A549 (cell line): ENCODE data around the gene SLC7A8. TPM values are rescaled to one million over a fixed set of nuclear protein-coding genes. Genes with fewer than 3 reads are reported as not detected.

Experiments used
- ATAC-seq, 2 experiments: fragments of 200-7000 bp in 1 of 2; fragments of >200 bp in 1 of 2; cut with Nextera tagmentation in 1 of 2; cut with Tn5 transposase in 1 of 2; 3 replicates each; pipeline versions ENCODE4 v1.8.0 to v1.9.1; 2018 to 2020; ENCODE audit warnings: mild to moderate bottlenecking in 1 of 2, moderate library complexity in 1 of 2
- CTCF ChIA-PET: fragments of 300-600 bp; sonication (Branson Sonifier 250); formaldehyde crosslinking; extraction: SDS; loops from one replicate; lab custom pipeline; 2021; ENCODE audit warnings: antibody characterized with exemption, inconsistent platforms; lab: Yijun Ruan, JAX
- POLR2A ChIA-PET: fragments of 350-600 bp; formaldehyde crosslinking; extraction: SDS; loops from one replicate; lab custom pipeline; 2021; ENCODE audit warnings: antibody characterized with exemption, inconsistent platforms; lab: Yijun Ruan, JAX
- DNase-seq, 2 experiments: peaks; one replicate each; pipeline versions ENCODE4 v3.0.0 to v3.0.0-alpha.2; 2011 to 2016; ENCODE audit warnings: low read depth in 1 of 2, low spot score in 1 of 2
- FAIRE-seq: peaks from 2 replicates; lab custom pipeline; 2011; peaks lifted over from hg19 to GRCh38; lab: Jason Lieb, UNC
- H3K27ac ChIP-seq, 2 experiments: fragments of >200 bp; sonication (Bioruptor Twin); formaldehyde crosslinking; 3 replicates each; pipeline ENCODE4 v1.5.1; 2016 to 2017
- H3K4me1 ChIP-seq: fragments of >200 bp; sonication (Bioruptor Twin); formaldehyde crosslinking; 3 replicates; pipeline ENCODE4 v1.6.1; 2016
- H3K4me2 ChIP-seq: fragments of >200 bp; sonication (Bioruptor Twin); formaldehyde crosslinking; 3 replicates; pipeline ENCODE4 v1.6.1; 2016
- H3K4me3 ChIP-seq: fragments of >200 bp; sonication (Bioruptor Twin); formaldehyde crosslinking; 3 replicates; pipeline ENCODE4 v1.5.1; 2016
- H3K9me3 ChIP-seq: fragments of >200 bp; sonication (Bioruptor Twin); formaldehyde crosslinking; 3 replicates; pipeline ENCODE4 v1.6.1; 2016
- EHMT2 ChIP-seq: fragments of 200-600 bp; sonication (generic); IDR thresholded peaks from 2 replicates; pipeline ENCODE4 v1.6.1; 2016; ENCODE audit warnings: antibody characterized with exemption, low read depth, mild to moderate bottlenecking, moderate library complexity
- ELK1 ChIP-seq: fragments of 150-350 bp; IDR thresholded peaks from 2 replicates; pipeline ENCODE4 v1.6.1; 2014; ENCODE audit warnings: low read depth, mild to moderate bottlenecking, low read length
- FOSL2 ChIP-seq, 2 experiments: fragments of 450-650 bp in 1 of 2; fragments of >200 bp in 1 of 2; sonication (Bioruptor Twin) in 1 of 2; formaldehyde crosslinking; IDR thresholded peaks; 2 replicates each; pipeline versions ENCODE4 v1.5.0 to v1.6.1; 2016 to 2020; ENCODE audit warnings: mild to moderate bottlenecking in 1 of 2, moderate library complexity in 1 of 2
- FOXS1 ChIP-seq: fragments of 250-450 bp; sonication (Bioruptor Pico); IDR thresholded peaks from 2 replicates; pipeline ENCODE4 v1.5.0; 2020; ENCODE audit warnings: mild to moderate bottlenecking, moderate library complexity
- GATA3 ChIP-seq: IDR thresholded peaks from 2 replicates; pipeline ENCODE4 v1.6.1; 2012; ENCODE audit warnings: borderline replicate concordance
- HES2 ChIP-seq: fragments of >200 bp; sonication (Bioruptor Twin); formaldehyde crosslinking; IDR thresholded peaks from 2 replicates; pipeline ENCODE4 v1.6.1; 2016
- HMGXB4 ChIP-seq: fragments of 250-450 bp; sonication (Bioruptor Pico); IDR thresholded peaks from 2 replicates; pipeline ENCODE4 v1.5.0; 2021; ENCODE audit warnings: mild to moderate bottlenecking, moderate library complexity, borderline replicate concordance
- HOXB5 ChIP-seq: fragments of 250-450 bp; sonication (Bioruptor Pico); IDR thresholded peaks from 2 replicates; pipeline ENCODE4 v1.5.0; 2020; ENCODE audit warnings: mild to moderate bottlenecking, moderate library complexity
- JUNB ChIP-seq: fragments of >200 bp; sonication (Bioruptor Twin); formaldehyde crosslinking; IDR thresholded peaks from 2 replicates; pipeline ENCODE4 v1.6.1; 2016
- KDM1A ChIP-seq: fragments of 200-600 bp; sonication (generic); IDR thresholded peaks from 2 replicates; pipeline ENCODE4 v1.6.1; 2016; ENCODE audit warnings: low read depth, mild to moderate bottlenecking
- MAFK ChIP-seq: fragments of 450-650 bp; IDR thresholded peaks from 2 replicates; pipeline ENCODE4 v1.6.1; 2014; ENCODE audit not compliant: partially characterized antibody
- MYC ChIP-seq: IDR thresholded peaks from 2 replicates; pipeline ENCODE4 v1.6.1; 2012; ENCODE audit warnings: mild to moderate bottlenecking, inconsistent platforms, low read length, improper control_type of control experiment, borderline replicate concordance
- PHF8 ChIP-seq: fragments of 200-600 bp; sonication (generic); IDR thresholded peaks from 2 replicates; pipeline ENCODE4 v1.6.1; 2016; ENCODE audit warnings: low read depth, mild to moderate bottlenecking, antibody characterized with exemption, moderate library complexity, borderline replicate concordance
- RARB ChIP-seq: fragments of 250-450 bp; sonication (Bioruptor Pico); IDR thresholded peaks from 2 replicates; pipeline ENCODE4 v1.8.0; 2021; ENCODE audit warnings: mild to moderate bottlenecking, moderate library complexity
- RFX5 ChIP-seq: fragments of 450-650 bp; IDR thresholded peaks from 2 replicates; pipeline ENCODE4 v1.7.1; 2014; ENCODE audit warnings: antibody characterized with exemption, mild to moderate bottlenecking, moderate library complexity
- RNF2 ChIP-seq: fragments of 200-600 bp; sonication (generic); IDR thresholded peaks from 2 replicates; pipeline ENCODE4 v1.6.1; 2016; ENCODE audit warnings: low read depth, mild to moderate bottlenecking, antibody characterized with exemption, moderate library complexity, borderline replicate concordance
- ZC3H11A ChIP-seq: fragments of 450-650 bp; IDR thresholded peaks from 2 replicates; pipeline ENCODE4 v1.6.1; 2014; ENCODE audit warnings: antibody characterized with exemption, mild to moderate bottlenecking
- ZFP36 ChIP-seq: fragments of 450-650 bp; IDR thresholded peaks from 2 replicates; pipeline ENCODE4 v1.6.1; 2014; ENCODE audit warnings: borderline replicate concordance; ENCODE audit not compliant: partially characterized antibody
- WGBS: methylation state at CpG from one replicate; pipeline ENCODE4 v1.1.6; 2017; ENCODE audit errors: missing lambda C conversion rate; 5-methylcytosine and 5-hydroxymethylcytosine counted together
- polyA plus RNA-seq, 4 experiments: library from polyadenylated mRNA; depleted of rRNA in 3 of 4; stranded (reverse); fragments of >200 nt; fragmentation: RNase III in 1 of 4; extraction: RNeasy Plus Mini Kit Qiagen cat#74134 plus additional on column Dnase treatment in 1 of 4; gene quantifications; 2 replicates in 3 of 4; 3 replicates in 1 of 4; pipeline ENCODE4 v1.2.3, GENCODE V29; 2011 to 2017

Gene SLC7A8
- polyA plus RNA-seq, 2 of the 4 experiments (the other 2 are of a cell fraction), result 0.28 to 0.35 TPM

GRCh38 chr14:23140371-23140770 lies 43.1 kb downstream of the SLC7A8 start:
- CTCF ChIA-PET, result interaction anchor here (1.6 to 12.5 kb wide), 3 partner anchors 11 to 47 kb away, joined by 5 to 80 read pairs (median 33); partner anchors contain the start of gene CEBPE
- TF ChIP-seq KDM1A, result no peak
- TF ChIP-seq HES2, result no peak
- TF ChIP-seq MAFK, result no peak
- no peak for TF ChIP-seq ELK1
- Histone ChIP-seq H3K4me1 (peaks cover 10% of the 10 kb centered on the region; the same call in 2 of the 3 replicates), H3K9me3 (no peaks in the 10 kb centered on the region), H3K4me3 (no peak overlapping the region), H3K27ac (no peak overlapping the region), H3K4me2 (no peak overlapping the region)
- no peak for FAIRE-seq
- DNase-seq, result no peak
- WGBS, result 78% methylated on average over 6 of the region's 6 CpGs
- ATAC-seq, result no peak
- POLR2A ChIA-PET, result no interaction called here

- ChIA-PET CTCF (interaction anchor here (5.0 to 12.5 kb wide), 2 partner anchors 19 to 47 kb away, joined by 33 to 80 read pairs; partner anchors contain the start of gene CEBPE), POLR2A (no interaction called here)
These were observed 43.6 kb downstream of the SLC7A8 start for GRCh38 chr14:23139874-23140273.

GRCh38 chr14:23137813-23138535 lies 45.5 kb downstream of the SLC7A8 start:
- Histone ChIP-seq H3K4me3 (no peak overlapping the region), H3K27ac (no peak overlapping the region), H3K4me1 (peaks cover 9% of the 10 kb centered on the region; the same call in 1 of the 3 replicates), H3K9me3 (no peaks in the 10 kb centered on the region), H3K4me2 (no peak overlapping the region)
- ATAC-seq, result no peak
- no peak for DNase-seq
- ChIA-PET POLR2A (no interaction called here), CTCF (interaction anchor here (1.1 to 12.5 kb wide), 3 partner anchors 17 to 61 kb away, joined by 4 to 80 read pairs (median 6); partner anchors contain the start of gene CEBPE)
- 58% methylated on average over 6 of the region's 6 CpGs for WGBS
- TF ChIP-seq RNF2 (no peak), ZC3H11A (no peak), FOSL2 (IDR thresholded peaks at IDR 0.05) (no peak), FOSL2 (CRISPR knock-in tag; IDR thresholded peaks at IDR 0.05) (no peak), GATA3 (no peak), ZFP36 (no peak), FOXS1 (CRISPR knock-in tag) (no peak), RARB (CRISPR knock-in tag) (no peak), RFX5 (no peak), HOXB5 (CRISPR knock-in tag) (no peak), EHMT2 (no peak), PHF8 (no peak)
- no peak for FAIRE-seq

More at GRCh38 chr14:23139874-23140273, 43.6 kb downstream of the SLC7A8 start:
- FAIRE-seq, result no peak
- Histone ChIP-seq H3K4me1 (peaks cover 9% of the 10 kb centered on the region; the same call in 1 of the 3 replicates), H3K4me2 (no peak overlapping the region), H3K4me3 (no peak overlapping the region), H3K9me3 (no peaks in the 10 kb centered on the region)
- DNase-seq, result no peak
- TF ChIP-seq RNF2 (no peak), HMGXB4 (CRISPR knock-in tag) (no peak), FOXS1 (CRISPR knock-in tag) (no peak), MYC (no peak), HES2 (no peak), EHMT2 (no peak), ZC3H11A (no peak), JUNB (no peak)
- TF ChIP-seq, all 56 proteins: peak for 0
- ATAC-seq, result no peak
- 74% methylated on average over 2 of the region's 2 CpGs for WGBS
- no peak overlapping the region for H3K27ac ChIP-seq
